Skeletal muscle satellite cell (primary cell): Measurements from ENCODE around the gene AK4. TPM values are rescaled to one million over a fixed set of nuclear protein-coding genes. Genes with fewer than 3 reads are reported as not detected.
"Not testable (repeated sequence)": the region's sequence is repeated elsewhere in the genome, so short reads cannot be mapped to it uniquely, and the experiment has no call there.

Experiments used
- H3K27me3 ChIP-seq: 2 replicates; pipeline ENCODE4 v1.7.0; 2013; ENCODE audit warnings: low read length; ENCODE audit not compliant: control insufficient read depth, insufficient read depth
- H3K36me3 ChIP-seq: 2 replicates; pipeline ENCODE4 v1.7.0; 2013; ENCODE audit warnings: mild to moderate bottlenecking, control low read depth, low read length; ENCODE audit not compliant: insufficient read depth
- H3K4me1 ChIP-seq: 2 replicates; pipeline ENCODE4 v1.7.0; 2013; ENCODE audit warnings: low read length; ENCODE audit not compliant: control insufficient read depth, insufficient read depth
- H3K4me2 ChIP-seq: 2 replicates; pipeline ENCODE4 v1.7.0; 2013; ENCODE audit warnings: mild to moderate bottlenecking, low read length
- H3K4me3 ChIP-seq: 2 replicates; pipeline ENCODE4 v1.7.0; 2013; ENCODE audit warnings: low read length
- H3K9ac ChIP-seq: 2 replicates; pipeline ENCODE4 v1.7.0; 2013; ENCODE audit warnings: mild to moderate bottlenecking, low read depth, low read length, moderate library complexity
- H3K9me3 ChIP-seq: replicated peaks from 2 replicates; pipeline ENCODE4 v1.7.0; 2013; ENCODE audit warnings: mild to moderate bottlenecking, control low read depth, low read length
- total RNA-seq: library from RNA; depleted of rRNA; stranded (reverse); fragments of >200 nt; gene quantifications from 2 replicates; pipeline ENCODE4 v1.2.3, GENCODE V29; 2012; rRNA removed

AK4 gene
- total RNA-seq = 76.0 and 118 TPM in 2 replicates

- Histone ChIP-seq H3K9ac (peak within 1 kb of the TSS; percentile 80), H3K4me1 (peaks cover 12% of the 10 kb centered on the region), H3K4me3 (peak within 1 kb of the TSS; percentile 88), H3K4me2 (peak within 1 kb of the TSS; percentile 98)
- H3K36me3 ChIP-seq, H3K9me3 ChIP-seq, H3K27me3 ChIP-seq: not testable (repeated sequence)
These were observed at the start of gene AK4 for GRCh38 chr1:65148178-65148547. TSS of gene AK4 (plus strand) at chr1:65148203. CDS start at chr1:65148408, 205 bp downstream.

- H3K27me3 ChIP-seq = no peaks in the 10 kb centered on the region
- H3K4me1 ChIP-seq = no peaks in the 10 kb centered on the region
- H3K9me3 ChIP-seq = no peaks in the 10 kb centered on the region
- no peak overlapping the region for H3K4me2 ChIP-seq
- no peak overlapping the region for H3K4me3 ChIP-seq
- H3K36me3 ChIP-seq = no peaks in the 10 kb centered on the region
- no peak overlapping the region for H3K9ac ChIP-seq
These were observed 44.2 kb upstream of the AK4 start for GRCh38 chr1:65103807-65104206.

- no peaks in the 10 kb centered on the region for H3K36me3 ChIP-seq
- H3K27me3 ChIP-seq = no peaks in the 10 kb centered on the region
- H3K4me3 ChIP-seq = no peak overlapping the region
- H3K4me1 ChIP-seq = no peaks in the 10 kb centered on the region
- H3K9ac ChIP-seq = no peak overlapping the region
- H3K4me2 ChIP-seq = no peak overlapping the region
- H3K9me3 ChIP-seq = no peaks in the 10 kb centered on the region
These were observed 43.0 kb upstream of the AK4 start for GRCh38 chr1:65104854-65105534.

GRCh38 chr1:65105596-65105995 lies 42.4 kb upstream of the AK4 start:
- H3K27me3 ChIP-seq = no peaks in the 10 kb centered on the region
- H3K4me2 ChIP-seq = no peak overlapping the region
- no peaks in the 10 kb centered on the region for H3K9me3 ChIP-seq
- H3K36me3 ChIP-seq = no peaks in the 10 kb centered on the region
- no peaks in the 10 kb centered on the region for H3K4me1 ChIP-seq
- no peak overlapping the region for H3K4me3 ChIP-seq
- H3K9ac ChIP-seq = no peak overlapping the region

GRCh38 chr1:65108025-65108642 lies 39.9 kb upstream of the AK4 start:
- Histone ChIP-seq H3K4me1 (no peaks in the 10 kb centered on the region), H3K4me2 (no peak overlapping the region)

GRCh38 chr1:65109487-65109886 lies 38.5 kb upstream of the AK4 start:
- Histone ChIP-seq H3K36me3 (no peaks in the 10 kb centered on the region), H3K9me3 (no peaks in the 10 kb centered on the region), H3K4me1 (no peaks in the 10 kb centered on the region)

More at GRCh38 chr1:65108025-65108642, 39.9 kb upstream of the AK4 start:
- H3K4me3 ChIP-seq = no peak overlapping the region
- no peaks in the 10 kb centered on the region for H3K9me3 ChIP-seq
- peaks cover 5% of the 10 kb centered on the region for H3K27me3 ChIP-seq
- no peak overlapping the region for H3K9ac ChIP-seq
- no peaks in the 10 kb centered on the region for H3K36me3 ChIP-seq

GRCh38 chr1:65112811-65113210 lies 35.2 kb upstream of the AK4 start:
- Histone ChIP-seq H3K4me3 (no peak overlapping the region), H3K36me3 (no peaks in the 10 kb centered on the region), H3K9ac (no peak overlapping the region), H3K4me2 (no peak overlapping the region), H3K27me3 (peaks cover 5% of the 10 kb centered on the region), H3K9me3 (no peaks in the 10 kb centered on the region), H3K4me1 (no peaks in the 10 kb centered on the region)

More at GRCh38 chr1:65109487-65109886, 38.5 kb upstream of the AK4 start:
- H3K9ac ChIP-seq = no peak overlapping the region
- H3K27me3 ChIP-seq = peaks cover 5% of the 10 kb centered on the region
- no peak overlapping the region for H3K4me3 ChIP-seq
- no peak overlapping the region for H3K4me2 ChIP-seq

GRCh38 chr1:65113298-65113697 lies 34.7 kb upstream of the AK4 start:
- H3K9ac ChIP-seq = no peak overlapping the region
- no peaks in the 10 kb centered on the region for H3K9me3 ChIP-seq
- H3K4me3 ChIP-seq = no peak overlapping the region
- H3K4me2 ChIP-seq = no peak overlapping the region
- no peaks in the 10 kb centered on the region for H3K36me3 ChIP-seq
- peaks cover 5% of the 10 kb centered on the region for H3K27me3 ChIP-seq
- H3K4me1 ChIP-seq = no peaks in the 10 kb centered on the region

- peaks cover 5% of the 10 kb centered on the region for H3K27me3 ChIP-seq
- no peak overlapping the region for H3K4me3 ChIP-seq
- no peak overlapping the region for H3K4me2 ChIP-seq
- H3K9ac ChIP-seq = no peak overlapping the region
- H3K9me3 ChIP-seq = no peaks in the 10 kb centered on the region
- no peaks in the 10 kb centered on the region for H3K4me1 ChIP-seq
- H3K36me3 ChIP-seq = no peaks in the 10 kb centered on the region
These were observed 33.7 kb upstream of the AK4 start for GRCh38 chr1:65114322-65114721.

GRCh38 chr1:65119951-65120350 lies 28.1 kb upstream of the AK4 start:
- H3K9ac ChIP-seq = no peak overlapping the region
- no peaks in the 10 kb centered on the region for H3K36me3 ChIP-seq
- no peak overlapping the region for H3K4me3 ChIP-seq
- H3K9me3 ChIP-seq = no peaks in the 10 kb centered on the region
- H3K4me2 ChIP-seq = no peak overlapping the region
- no peaks in the 10 kb centered on the region for H3K4me1 ChIP-seq
- no peaks in the 10 kb centered on the region for H3K27me3 ChIP-seq

GRCh38 chr1:65129104-65129503 lies 18.9 kb upstream of the AK4 start:
- not testable (repeated sequence) for H3K9ac ChIP-seq, H3K4me1 ChIP-seq, H3K9me3 ChIP-seq, H3K4me2 ChIP-seq, H3K27me3 ChIP-seq, H3K4me3 ChIP-seq, H3K36me3 ChIP-seq

GRCh38 chr1:65138524-65138923 lies 9.5 kb upstream of the AK4 start:
- H3K9ac ChIP-seq = no peak overlapping the region
- H3K36me3 ChIP-seq = no peaks in the 10 kb centered on the region
- H3K27me3 ChIP-seq = no peaks in the 10 kb centered on the region
- no peak overlapping the region for H3K4me2 ChIP-seq
- no peaks in the 10 kb centered on the region for H3K4me1 ChIP-seq
- H3K9me3 ChIP-seq = no peaks in the 10 kb centered on the region
- H3K4me3 ChIP-seq = no peak overlapping the region
